HG03045 (cell line): Measurements from ENCODE around the gene NR1D1.
"Not testable (repeated sequence)": the region's sequence is repeated elsewhere in the genome, so short reads cannot be mapped to it uniquely, and the experiment has no call there.

Experiments used
- ATAC-seq: cut with Tn5 transposase; IDR thresholded peaks from one replicate; pipeline ENCODE4 v1.9.1; 2021; ENCODE audit warnings: mild to moderate bottlenecking, moderate library complexity; ENCODE audit not compliant: unreplicated experiment

NR1D1 gene

DNA sequence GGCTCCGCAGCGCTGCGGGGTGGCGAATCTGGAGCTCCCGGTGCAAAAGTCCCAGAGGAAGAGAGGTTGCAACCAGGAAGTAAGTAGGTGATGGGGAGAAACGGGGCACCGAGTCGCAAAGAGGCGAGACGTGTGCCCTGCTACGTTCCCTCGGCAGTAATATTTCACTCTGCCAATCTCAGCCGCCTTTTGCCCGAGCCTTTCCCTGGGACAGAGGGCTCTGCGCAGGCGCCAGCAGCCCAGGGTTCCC lies at the start of gene NR1D1:
Gene NR1D1 (minus strand): TSS at position 171 of the 250 bp plus-strand sequence. CDS start 495 bp downstream, outside the sequence.
- no peak for ATAC-seq

DNA sequence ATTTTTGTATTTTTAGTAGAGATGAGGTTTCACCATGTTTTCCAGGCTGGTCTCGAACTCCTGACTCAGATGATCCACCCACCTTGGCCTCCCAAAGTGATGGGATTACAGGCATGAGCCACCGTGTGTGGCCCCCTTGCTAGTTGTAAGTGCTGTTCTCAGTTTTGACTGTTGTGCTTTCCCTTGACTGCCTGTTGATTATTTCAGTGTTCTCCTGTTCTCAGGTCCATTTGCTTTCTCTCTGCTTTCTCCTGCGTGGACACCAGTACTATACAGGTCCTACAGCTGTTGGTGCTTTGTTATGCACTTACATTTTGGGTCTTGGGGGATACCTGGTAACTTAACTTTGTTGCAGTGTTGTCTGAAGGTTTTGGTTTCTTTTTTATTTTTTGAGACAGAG lies 48.1 kb upstream of the NR1D1 start:
- ATAC-seq: no peak

DNA sequence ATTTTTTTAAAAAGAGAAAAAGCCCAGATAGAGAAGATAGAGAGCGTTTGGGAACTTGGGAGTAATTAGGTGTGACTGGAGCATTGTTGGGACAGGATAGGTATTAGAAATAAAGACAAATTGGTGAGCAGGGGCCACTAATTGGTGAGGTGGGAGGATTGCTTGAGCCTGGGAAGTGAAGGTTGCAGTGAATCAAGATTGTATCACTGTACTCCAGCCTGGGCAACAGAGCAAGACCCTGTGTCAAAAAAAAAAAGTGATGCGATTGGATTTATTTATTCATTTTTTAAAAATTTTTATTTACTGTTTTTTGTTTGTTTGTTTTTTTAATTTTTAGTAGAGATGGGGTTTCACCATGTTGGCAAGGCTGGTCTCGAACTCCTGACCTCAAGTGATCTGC lies 45.1 kb upstream of the NR1D1 start:
- ATAC-seq: no peak

DNA sequence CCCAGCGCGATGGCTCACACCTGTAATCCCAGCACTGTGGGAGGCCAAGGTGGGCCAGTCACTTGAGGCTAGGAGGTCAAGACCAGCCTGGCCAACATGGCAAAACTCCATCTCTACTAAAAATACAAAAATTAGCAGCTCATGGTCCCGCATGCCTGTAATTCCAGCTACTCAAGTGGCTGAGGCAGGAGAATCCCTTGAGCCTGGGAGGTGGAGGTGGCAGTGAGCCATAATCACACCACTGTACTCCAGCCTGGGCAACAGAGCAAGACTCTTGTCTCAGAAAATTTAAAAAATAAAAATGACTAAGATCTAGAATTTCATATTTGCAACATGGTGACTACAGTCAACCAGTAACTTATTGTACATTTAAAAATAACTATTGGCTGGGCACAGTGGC lies 42.8 kb upstream of the NR1D1 start:
- ATAC-seq: not testable (repeated sequence)

DNA sequence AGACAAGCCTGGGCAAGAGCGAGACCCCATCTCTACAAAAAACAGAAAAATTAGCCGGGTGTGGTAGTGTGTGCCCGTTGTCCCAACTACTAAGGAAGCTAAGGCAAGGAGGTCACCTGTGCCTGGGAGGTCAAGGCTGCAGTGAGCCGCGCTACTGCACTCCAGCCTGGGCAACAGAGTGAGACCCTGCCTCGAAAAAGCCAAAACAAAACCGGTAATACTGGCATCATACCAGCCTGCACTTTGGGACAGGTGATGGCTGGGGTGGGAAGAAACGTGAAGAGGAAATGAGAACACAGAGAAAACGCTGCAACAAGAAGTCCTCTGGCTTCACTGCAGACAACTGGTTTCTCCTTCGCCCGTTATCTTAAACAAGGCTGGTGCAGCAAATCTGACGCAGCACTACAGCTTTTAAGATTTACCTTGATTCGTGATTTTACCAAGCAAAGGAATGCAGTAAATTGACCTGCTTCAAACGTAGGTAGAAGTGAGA lies 39.2 kb upstream of the NR1D1 start:
- peak; percentile 9 for ATAC-seq

DNA sequence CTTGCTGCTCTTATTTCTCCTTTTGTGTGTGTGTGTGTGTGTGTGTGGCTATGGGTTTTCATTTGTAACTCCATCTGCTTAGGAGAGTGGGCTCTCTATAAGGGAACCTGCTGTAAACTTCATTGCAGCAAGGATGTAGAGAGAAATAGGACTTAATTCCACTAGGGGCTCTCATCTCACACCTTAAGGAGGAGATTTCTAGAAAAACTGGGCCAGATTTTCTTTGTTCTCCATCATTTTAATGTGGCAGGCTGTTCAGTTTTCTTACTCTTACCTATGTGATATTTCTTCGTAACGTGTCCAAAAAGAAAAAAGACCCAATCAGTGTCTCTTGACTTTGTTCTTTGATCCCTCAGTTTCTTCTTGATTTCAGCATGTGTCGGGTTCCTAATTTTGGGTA lies 35.4 kb upstream of the NR1D1 start:
- ATAC-seq: no peak

DNA sequence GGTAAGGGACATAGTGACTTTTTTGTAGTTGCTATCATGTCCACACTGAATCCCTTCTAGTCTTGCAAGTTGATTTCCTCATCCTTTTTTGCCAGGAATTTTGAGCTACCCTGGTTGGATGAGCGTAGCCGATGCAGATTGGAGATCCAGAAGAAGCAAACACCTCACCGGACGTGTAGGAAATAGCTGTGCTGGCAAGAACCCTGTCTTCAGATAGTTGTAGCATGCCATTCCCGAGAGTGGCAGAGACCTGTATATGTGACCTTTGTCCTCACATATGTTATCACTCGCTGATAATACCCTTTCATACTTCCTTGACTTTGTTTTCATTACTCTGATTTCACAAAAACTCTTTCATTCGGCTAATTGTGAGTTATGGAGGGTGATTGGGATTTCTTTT lies 33.8 kb upstream of the NR1D1 start:
- ATAC-seq: no peak

DNA sequence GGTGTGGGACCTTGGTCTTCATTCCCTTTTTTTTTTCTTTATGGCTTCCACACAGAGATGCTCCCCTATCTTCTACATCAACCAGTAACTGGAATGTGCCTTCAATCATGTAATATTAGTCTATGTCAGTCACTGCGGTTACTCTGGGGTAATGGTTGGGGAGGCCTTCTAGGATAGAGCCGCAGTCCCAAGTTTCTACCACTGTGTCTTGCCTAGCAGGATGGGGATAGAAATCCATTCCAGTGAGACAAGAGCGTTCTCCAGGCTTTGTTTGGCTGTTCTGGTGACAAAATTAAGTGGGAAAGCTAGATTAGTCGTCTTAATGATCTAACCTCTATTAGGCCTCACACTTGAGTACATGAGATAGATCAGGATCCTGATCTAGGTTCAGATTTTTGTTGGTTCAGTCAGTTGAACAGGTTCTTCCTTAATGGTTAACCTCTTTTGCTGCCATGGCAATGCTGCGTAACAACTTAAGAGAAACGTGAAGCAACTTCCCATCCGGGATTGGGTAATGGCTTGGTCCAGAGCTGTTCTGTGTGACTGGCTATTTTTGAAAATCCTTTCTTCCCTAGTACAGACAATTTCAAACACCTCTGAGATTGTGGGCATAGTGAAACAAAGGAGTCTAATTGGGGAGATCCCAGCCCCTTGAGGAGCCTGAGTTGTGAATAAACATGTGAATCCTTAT lies 30.1 kb upstream of the NR1D1 start:
- no peak for ATAC-seq

DNA sequence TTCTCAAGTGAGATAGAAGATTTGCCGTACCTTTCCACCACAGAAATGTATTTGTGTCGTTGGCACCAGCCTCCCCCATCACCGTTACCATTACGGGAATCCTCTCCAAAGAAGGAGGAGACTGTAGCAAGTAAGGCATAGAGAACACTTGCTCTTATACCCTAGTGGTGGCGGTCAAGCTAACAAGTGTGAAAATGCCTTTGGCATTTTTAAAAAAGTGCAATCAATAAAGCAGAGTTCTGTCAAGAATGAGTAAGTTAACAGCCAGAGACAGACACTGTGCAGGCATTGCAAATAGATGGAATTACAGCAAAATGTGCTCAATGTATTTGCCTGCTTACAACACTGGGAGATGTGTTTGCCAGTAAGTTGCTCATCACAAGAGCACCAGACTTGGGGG lies 29.1 kb upstream of the NR1D1 start:
- ATAC-seq: no peak

DNA sequence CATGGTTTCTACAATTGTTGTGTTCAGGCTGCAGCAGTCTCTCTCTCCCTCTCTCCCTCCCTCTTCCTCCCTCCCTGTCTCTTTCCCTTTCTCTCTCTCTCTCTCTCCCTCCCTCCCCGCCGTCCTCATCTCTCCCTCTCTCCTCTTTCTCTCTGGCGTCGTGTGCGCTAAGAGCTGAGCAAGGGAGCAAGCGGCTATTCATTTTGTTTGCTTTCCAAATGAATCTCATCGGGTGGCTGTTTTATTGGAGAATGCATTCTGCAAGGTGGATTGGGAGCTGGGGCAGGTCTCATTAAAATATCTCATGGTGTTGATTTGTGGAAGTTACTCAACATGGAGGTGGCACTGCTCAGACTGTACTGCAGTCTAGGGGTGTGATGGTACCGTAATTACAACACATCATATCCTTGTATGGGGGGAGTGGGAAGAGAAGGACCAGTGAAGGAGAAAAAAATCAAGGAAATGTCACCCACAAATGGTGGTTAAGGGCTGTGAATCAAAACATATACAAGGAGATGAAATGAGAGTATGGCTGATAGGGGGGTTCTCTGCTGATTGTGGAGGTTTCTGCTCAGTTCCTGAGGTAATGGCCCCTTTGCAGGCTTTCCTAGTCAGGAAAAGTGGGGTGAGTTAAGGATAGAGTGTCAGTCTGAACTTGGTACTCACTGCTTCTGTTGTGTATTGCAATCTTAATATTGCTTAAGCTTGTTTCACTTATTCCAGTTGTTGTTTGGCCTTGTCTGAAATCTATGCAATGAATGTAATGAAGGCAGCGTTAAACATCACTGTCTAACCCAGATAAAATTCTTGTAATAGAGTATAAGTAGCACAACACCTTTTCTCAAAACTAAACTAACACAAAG lies 24.1 kb upstream of the NR1D1 start:
- no peak for ATAC-seq

DNA sequence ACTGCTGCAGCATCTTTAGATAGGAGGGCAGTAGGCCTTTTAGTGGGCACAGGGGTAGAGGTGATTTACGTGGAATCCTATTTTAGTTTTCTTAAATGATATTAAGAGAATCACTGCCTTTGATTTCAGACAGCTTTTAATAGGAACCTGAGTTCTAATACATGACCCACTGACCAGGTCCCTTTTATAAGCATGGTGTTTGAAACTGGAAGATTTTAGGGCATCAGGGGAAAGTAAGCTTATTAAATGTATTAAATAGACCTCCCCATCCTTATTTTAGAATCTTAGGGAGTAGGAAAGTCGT lies 23.4 kb upstream of the NR1D1 start:
- ATAC-seq: no peak

DNA sequence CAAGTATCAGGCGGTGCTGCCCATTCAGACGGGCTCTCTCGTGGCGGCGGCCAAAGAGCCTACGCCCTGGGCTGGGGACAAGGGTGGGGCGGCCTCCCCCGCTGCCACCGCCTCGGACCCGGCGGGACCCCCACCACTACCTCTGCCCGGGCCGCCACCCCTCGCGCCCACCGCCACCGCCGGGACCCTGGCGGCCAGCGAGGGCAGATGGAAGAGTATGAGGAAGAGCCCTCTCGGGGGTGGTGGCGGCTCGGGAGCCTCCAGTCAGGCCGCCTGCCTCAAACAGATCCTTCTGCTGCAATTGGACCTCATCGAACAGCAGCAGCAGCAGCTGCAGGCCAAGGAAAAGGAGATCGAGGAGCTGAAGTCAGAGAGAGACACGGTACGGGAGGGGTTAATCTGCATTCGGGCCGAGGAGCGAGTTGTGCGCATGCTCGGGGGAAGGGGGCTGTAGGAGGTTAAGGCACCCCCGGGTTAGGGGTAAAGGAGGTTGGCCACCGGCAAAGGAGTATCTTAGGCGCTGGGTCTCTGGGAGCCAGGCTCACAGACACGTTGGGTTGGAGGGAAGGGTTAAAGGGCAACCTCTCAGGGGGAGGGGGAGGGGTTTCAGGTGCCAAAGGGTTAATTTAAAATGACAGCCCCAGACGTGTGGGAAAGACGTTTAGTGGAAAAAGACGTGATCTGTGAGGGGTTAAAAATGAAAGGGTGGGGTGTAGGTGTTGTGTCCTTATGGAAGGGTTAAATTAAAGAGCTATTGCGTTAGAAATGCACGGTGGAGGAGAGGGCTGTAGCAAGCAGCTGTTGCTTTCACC lies 22.8 kb upstream of the NR1D1 start:
- ATAC-seq: peak; percentile 30

DNA sequence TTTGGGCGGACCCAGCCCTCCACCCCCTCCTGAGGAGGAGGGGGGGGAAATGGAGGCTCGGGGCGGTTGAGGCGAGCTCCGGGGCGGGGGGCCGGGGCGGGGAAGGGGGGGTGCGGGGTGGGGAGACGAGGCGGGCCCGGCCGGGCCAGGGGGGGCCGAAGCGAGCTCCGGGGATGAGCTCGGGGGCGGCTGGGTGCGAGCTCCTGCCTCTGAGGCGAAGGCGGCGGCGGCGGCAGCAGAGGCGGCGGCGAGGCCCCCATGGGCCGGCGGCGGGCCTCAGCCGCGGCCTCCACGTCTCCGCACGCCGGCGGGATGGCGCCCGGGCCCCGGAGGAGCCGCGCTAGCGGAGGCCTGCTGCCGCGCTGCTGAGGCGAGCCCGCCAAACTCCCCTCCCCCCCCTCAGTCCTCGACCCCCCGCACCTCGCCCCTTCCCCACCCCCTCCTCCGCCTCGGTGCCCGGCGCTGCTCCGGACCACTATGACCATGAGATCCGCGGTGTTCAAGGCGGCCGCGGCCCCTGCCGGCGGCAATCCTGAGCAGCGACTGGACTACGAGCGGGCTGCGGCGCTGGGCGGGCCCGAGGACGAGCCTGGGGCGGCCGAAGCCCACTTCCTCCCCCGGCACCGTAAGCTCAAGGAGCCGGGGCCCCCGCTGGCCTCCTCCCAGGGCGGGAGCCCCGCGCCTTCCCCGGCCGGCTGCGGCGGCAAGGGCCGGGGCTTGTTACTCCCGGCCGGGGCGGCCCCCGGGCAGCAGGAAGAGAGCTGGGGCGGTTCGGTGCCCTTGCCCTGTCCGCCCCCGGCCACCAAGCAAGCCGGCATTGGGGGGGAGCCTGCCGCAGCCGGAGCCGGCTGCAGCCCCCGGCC lies 22.0 kb upstream of the NR1D1 start:
- ATAC-seq: peak; percentile 34

DNA sequence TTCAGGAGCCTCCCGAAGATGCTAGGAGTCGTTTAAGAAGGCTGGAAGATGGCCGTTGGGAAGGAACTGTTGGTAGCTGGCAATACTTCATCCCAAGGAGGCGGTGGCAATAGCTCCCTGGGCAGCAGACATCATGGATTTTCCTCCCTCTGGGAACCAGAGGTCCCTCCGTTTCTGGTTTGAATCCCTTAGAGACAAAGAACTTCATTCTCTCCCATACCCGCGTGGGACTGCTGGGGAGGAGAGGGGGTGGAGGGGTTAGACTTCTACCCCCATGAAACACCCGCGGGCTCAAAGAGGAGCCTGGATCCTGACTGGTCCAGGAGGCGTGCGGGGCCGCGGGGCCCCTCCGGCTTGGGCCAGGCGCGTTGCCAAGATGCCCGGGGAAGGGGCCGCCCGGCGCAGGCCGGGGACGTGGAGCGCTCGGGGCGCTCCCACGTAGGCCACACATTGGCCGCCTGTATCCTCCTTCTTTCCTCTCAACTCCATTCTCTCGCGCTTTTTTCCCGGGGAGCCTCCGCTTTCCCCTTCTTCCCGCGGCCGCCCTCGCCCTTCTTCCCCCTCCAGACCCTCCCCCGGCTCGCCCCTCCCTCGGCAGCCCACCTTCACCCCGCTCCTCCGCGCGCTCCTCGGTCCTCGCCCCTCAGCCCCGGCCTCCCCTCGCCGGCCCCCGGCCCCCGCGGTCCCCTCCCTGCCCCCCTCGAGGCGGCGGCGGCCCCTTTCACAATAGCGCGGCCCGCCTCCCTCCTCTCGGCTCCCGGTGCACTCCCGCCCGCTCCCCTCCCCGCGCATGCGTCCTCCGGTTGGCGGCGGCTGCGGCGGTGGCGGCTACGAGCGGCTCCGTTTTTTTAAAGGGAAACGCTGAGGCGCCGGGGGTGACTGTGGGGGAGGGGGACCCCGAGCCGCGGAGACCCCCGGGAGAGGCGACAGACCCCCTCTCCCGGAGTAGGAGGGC lies 21.1 kb upstream of the NR1D1 start, which contains the start of gene MSL1:
Gene MSL1 (plus strand): TSS at position 791 of the 955 bp plus-strand sequence. CDS start 642 bp downstream, outside the sequence.
- ATAC-seq: peak; percentile 65

DNA sequence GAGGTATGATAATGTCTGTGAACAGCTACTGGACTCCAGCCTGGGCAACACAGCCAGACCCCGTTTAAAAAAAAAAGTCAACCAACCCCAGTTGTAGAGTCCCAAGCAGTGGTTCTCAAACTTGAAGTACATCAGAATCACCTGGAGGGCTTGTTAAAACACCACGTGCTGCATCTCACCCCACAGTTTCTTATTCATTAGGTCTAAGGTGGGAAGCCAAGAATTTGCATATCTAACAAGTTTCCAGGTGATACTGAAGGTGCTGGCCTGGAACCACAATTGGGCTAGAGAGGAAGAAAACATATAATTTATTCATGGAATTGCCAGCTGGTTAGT lies 14.7 kb upstream of the NR1D1 start:
- ATAC-seq: no peak

DNA sequence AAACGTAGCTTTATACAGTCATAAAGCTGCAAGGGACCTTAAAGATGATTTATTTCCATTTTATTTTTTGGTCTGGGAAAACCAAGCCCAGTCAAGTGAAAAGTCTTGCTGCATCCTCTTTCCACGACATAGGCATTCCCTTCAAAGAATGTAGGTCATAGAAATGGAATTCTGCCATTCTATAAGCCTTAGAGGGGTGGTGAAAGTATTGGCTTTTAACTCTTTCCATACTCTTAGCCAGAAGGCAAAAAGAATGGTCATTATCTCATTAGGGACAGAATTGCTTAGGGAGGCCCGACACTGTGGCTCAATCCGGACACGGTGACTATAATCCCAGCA lies 13.5 kb upstream of the NR1D1 start:
- ATAC-seq: no peak

DNA sequence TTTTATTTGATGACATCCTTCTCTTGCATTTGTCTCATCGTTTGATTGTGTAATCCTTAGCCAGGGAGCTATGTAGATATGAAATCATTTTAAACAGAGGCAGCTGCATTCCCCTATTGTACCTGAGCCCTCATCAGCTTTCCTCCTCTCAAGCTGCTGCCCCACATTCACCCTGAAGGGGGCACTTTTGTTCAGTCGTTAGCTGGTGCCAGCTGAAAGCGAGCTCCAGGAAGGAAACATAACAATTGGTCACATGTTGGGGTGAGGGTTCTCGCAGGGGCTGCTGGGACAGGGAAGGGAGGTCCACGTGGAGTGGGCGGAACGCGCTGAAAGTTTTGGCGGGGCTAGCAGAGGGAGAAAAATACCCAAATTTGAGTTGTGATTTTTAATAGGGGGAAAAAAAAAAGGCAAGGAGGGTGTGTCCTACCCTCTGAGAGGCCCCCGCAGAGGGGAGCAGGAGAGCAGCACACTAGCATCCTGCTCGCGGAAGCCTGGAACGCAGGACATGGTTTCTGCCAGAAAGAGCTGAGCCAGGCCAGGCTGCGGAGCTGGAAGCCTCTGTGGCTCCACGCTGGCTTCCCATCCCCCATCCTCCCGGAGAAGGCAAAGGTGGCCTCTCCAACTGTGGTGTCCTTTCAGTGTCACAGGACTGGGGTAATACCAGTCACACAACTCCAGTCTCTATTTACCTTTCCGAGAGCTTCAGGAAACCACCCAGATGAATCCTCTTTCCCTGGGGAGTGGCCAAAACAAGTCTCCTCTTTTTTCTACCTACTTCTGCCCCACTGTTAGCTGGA lies 12.9 kb upstream of the NR1D1 start:
- ATAC-seq: peak; percentile 81

DNA sequence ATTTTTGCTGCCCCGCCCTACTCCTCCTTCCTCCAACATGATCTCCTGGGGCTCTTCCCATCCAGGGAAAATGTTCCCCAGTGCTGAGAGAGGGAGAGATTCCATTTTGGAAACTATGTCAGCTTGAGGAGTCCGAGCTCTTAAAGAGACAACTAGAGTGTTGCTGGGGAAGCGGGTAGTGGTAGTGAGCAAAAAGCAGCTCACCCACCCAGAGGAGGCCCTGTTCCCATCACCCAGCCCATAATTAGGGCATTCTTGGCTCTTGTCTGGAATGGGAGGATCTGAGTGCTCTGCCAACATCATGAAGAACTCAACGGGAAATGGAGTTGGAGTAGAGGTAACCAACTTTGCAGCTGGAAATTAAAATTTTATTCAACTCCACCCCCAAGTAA lies 12.3 kb upstream of the NR1D1 start:
- no peak for ATAC-seq

DNA sequence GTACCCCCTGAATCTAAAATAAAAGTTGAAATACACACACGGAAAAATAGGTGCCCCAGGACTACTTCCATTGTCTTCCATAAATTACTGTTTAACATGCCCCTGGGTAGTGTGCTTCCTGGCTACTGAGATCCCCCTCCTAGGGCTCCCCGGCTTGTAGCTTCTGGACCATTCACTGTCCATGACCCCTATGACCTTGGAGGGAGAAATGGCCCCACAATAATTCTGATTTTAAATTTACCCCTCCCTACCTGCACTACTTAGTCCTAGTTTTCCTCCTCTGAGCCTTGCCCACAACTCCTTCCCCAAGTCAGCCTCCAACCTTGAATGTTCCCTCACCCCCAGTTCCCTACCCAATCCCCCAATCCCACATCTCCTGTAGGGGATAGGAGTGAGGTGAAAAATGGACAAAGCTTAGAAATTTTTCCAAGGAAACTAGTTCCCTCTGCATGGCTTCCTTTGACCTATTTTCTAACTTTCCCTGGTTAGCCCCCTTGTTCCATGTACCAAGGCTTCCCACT lies 11.9 kb upstream of the NR1D1 start:
- no peak for ATAC-seq
